ENCODE data around the gene MXRA8. TPM values are rescaled to one million over a fixed set of nuclear protein-coding genes. Genes with fewer than 3 reads are reported as not detected.
A peak's percentile ranks its signal among the peaks of the same experiment; 100 is the strongest.

The MXRA8 gene
- total and polyA plus RNA-seq, 8 donors: 23.3 to 203 (median 42.9) TPM

DNA sequence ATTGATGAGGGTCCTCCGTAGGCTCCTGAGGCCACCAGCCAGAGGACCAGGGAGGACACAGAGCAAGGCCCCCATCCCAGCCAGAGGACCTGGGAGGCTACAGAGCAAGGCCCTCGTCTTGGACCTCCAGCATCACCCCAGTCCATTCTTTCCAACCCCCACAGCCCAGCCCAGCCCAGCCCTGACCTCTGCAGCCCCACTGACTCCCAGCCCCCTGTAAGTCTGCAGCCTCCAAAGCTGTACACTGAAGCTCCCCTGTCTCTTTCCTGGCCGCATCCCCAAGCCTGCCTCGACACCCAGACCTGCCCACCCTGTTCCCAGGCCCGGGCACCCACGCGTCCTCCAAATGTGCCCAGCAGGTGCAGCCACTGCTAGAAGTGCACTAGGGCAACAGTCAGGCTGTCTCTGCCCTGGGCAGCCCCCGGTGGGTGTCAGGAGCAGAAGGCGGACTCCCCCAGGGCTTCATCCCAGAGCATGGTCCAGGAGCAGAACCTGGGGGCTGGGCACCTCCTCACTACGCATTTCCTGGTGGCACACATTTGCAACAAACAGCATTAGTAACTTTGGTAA is 11.2 kb downstream of the MXRA8 start:
- TF ChIP-seq, protein P1, sequence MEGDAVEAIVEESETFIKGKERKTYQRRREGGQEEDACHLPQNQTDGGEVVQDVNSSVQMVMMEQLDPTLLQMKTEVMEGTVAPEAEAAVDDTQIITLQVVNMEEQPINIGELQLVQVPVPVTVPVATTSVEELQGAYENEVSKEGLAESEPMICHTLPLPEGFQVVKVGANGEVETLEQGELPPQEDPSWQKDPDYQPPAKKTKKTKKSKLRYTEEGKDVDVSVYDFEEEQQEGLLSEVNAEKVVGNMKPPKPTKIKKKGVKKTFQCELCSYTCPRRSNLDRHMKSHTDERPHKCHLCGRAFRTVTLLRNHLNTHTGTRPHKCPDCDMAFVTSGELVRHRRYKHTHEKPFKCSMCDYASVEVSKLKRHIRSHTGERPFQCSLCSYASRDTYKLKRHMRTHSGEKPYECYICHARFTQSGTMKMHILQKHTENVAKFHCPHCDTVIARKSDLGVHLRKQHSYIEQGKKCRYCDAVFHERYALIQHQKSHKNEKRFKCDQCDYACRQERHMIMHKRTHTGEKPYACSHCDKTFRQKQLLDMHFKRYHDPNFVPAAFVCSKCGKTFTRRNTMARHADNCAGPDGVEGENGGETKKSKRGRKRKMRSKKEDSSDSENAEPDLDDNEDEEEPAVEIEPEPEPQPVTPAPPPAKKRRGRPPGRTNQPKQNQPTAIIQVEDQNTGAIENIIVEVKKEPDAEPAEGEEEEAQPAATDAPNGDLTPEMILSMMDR (IDR thresholded peaks at IDR 0.05): no peak
- no peak for TF ChIP-seq EP300 (IDR thresholded peaks at IDR 0.05)
- no peak for TF ChIP-seq POLR2A (IDR thresholded peaks at IDR 0.05)
- no peak for TF ChIP-seq POLR2AphosphoS5 (IDR thresholded peaks at IDR 0.05)
- WGBS, 5 donors: 40 to 77% (median 56%) methylated on average over 9 to 10 of the region's 10 CpGs
- Histone ChIP-seq H3K27me3 (peaks cover 0 to 7% (median 0%) of the 10 kb centered on the region in 3 donors), H3K4me3 (peak overlapping the region; percentile 63 to 74 (median 72)), H3K4me1 (peaks cover 50 to 70% (median 67%) of the 10 kb centered on the region in 4 donors), H3K9me3 (no peaks in the 10 kb centered on the region), H3K27ac (peak overlapping the region; percentile 82 to 92 (median 86)), H3K36me3 (peaks cover 0 to 5% (median 3%) of the 10 kb centered on the region in 4 donors)
- intact Hi-C loops (cut with DNase I; ENCODE audit: low total_unique reads): no loop called here
- DNase-seq: no peak

DNA sequence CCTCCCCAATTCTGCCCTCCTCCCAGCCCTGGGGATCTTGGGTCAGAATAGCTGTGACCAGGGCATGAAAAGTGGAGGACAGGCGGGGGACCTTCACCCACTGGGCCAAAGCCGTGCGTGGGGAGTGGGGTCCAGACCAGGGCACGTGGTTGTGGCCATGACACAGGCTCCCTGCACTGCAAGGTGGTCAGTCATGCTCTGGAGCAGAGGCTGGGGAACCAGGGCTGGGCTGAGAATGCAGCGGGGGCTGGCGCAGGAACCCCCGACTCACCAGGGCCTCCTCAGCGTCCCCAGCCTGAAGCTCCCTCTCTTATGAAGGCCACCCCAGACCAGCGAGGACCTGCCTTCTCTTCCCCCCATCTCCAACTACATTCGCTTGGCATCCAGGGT is 11.9 kb downstream of the MXRA8 start:
- intact Hi-C loops (cut with DNase I; ENCODE audit: low total_unique reads): no loop called here
- H3K4me3 ChIP-seq: peak overlapping the region in 2 of 4 donors; percentile 72 to 74
- DNase-seq: no peak
- WGBS, 5 donors: 79 to 90% (median 87%) methylated on average over 9 to 10 of the region's 10 CpGs
- H3K4me1 ChIP-seq: peaks cover 47 to 64% (median 61%) of the 10 kb centered on the region in 4 donors
- H3K9me3 ChIP-seq: no peaks in the 10 kb centered on the region
- H3K36me3 ChIP-seq: peaks cover 5 to 11% (median 9%) of the 10 kb centered on the region in 4 donors
- peak overlapping the region; percentile 82 to 92 (median 86) for H3K27ac ChIP-seq
- peaks cover 0 to 1% (median 0%) of the 10 kb centered on the region in 3 donors for H3K27me3 ChIP-seq
- TF ChIP-seq POLR2A (IDR thresholded peaks at IDR 0.05): no peak
- TF ChIP-seq, protein P1 (IDR thresholded peaks at IDR 0.05): no peak
- TF ChIP-seq EP300 (IDR thresholded peaks at IDR 0.05): no peak
- TF ChIP-seq POLR2AphosphoS5 (IDR thresholded peaks at IDR 0.05): no peak

DNA sequence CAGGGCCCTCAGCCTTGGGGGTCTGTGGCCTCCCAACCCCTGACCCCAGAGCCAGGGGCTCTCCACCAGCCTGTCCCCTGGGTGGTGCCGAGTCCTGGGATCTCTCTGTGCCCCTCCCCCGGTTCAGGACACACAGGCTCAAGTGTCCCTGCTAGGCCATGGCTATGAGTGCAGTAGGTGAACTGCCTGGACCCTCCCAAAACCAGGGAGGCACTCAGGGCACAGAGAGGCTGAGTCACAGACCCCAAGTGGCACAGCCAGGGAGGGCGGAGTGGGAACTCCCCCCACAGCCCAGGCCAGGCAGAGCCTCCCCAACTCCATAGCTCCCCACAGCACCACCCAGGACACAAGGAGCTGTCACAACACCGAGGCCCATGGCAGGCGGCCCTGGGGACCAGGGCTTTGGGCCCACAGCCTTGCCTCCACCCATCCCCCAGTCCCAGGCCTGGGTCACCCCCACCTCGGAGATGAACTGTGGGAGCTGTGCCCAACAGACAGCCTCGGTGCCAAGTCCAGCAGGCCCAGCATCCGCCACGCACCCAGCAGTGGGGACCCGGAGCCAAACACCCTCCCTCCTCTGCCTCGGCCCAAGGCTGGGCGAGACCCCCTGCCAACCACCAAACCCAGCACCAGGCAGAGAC is 12.4 kb downstream of the MXRA8 start:
- H3K9me3 ChIP-seq: no peaks in the 10 kb centered on the region

DNA sequence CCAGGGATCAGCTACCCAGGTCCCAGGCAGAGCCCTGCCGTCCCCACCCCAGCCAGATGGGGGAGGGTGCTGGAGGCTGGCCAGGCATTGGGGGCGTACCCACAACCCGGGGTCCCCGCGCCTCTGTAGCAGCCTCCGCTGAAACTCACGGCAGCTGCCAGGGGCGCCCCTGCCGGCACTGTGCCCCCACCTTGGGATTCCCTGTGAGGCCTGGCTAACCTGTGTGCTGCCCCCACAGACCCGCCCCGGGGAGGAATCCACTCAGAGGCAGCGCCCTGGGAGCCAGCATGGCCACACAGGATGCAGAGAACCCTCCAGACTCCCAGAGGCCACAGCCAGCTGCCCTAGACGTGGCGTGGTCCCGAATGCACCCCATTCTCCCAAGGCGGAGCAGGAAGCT is 13.0 kb downstream of the MXRA8 start:
- peaks cover 10 to 22% (median 20%) of the 10 kb centered on the region in 4 donors for H3K36me3 ChIP-seq
- H3K9me3 ChIP-seq: no peaks in the 10 kb centered on the region
- no peaks in the 10 kb centered on the region for H3K27me3 ChIP-seq
- intact Hi-C loops (cut with DNase I; ENCODE audit: low total_unique reads): no loop called here
- peaks cover 44 to 61% (median 57%) of the 10 kb centered on the region in 4 donors for H3K4me1 ChIP-seq
- H3K4me3 ChIP-seq: peak overlapping the region in 1 of 4 donors; percentile 72
- H3K27ac ChIP-seq: peak overlapping the region; percentile 71 to 92 (median 83)
- DNase-seq: no peak
- WGBS, 5 donors: 52 to 60% (median 59%) methylated on average over 2 to 16 of the region's 16 CpGs
- TF ChIP-seq EP300 (IDR thresholded peaks at IDR 0.05): no peak
- no peak for TF ChIP-seq POLR2AphosphoS5 (IDR thresholded peaks at IDR 0.05)

More for the DNA sequence above, 12.4 kb downstream of the MXRA8 start:
- H3K36me3 ChIP-seq: peaks cover 10 to 16% (median 14%) of the 10 kb centered on the region in 4 donors
- 45 to 81% (median 53%) methylated on average over 4 to 12 of the region's 12 CpGs for WGBS, 5 donors
- peak overlapping the region in 1 of 4 donors; percentile 72 for H3K4me3 ChIP-seq
- TF ChIP-seq POLR2A (IDR thresholded peaks at IDR 0.05) (no peak), EP300 (IDR thresholded peaks at IDR 0.05) (no peak), POLR2AphosphoS5 (IDR thresholded peaks at IDR 0.05) (no peak)
- TF ChIP-seq, protein P1 (IDR thresholded peaks at IDR 0.05): no peak
- no peak for DNase-seq
- peak overlapping the region; percentile 71 to 92 (median 83) for H3K27ac ChIP-seq
- peaks cover 44 to 61% (median 57%) of the 10 kb centered on the region in 4 donors for H3K4me1 ChIP-seq
- intact Hi-C loops (cut with DNase I; ENCODE audit: low total_unique reads): no loop called here
- no peaks in the 10 kb centered on the region for H3K27me3 ChIP-seq
